ENCODE measurements around the gene PPIL4.
"Not testable (repeated sequence)": the region's sequence is repeated elsewhere in the genome, so short reads cannot be mapped to it uniquely, and the experiment has no call there.

PPIL4 gene

DNA sequence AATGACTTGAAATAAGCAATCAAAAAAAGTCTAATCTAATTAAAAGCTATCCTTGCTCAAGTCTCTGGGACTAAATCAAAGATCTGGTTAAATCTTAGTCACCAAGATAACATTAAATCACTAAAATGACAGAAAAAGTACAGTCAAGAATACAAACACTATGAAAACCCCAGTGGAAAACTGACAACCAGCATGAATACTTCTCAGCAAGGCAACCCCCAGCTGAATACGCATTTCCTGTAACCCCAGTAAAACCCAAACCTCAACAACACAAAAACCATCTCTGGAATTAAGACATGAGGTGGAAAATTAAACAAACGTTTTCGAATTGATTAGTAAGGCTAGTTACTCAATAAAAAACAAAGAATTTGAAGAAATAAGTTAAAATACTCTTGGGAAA, 37.4 kb downstream of the PPIL4 start:
- H3K27ac Mint-ChIP-seq (ENCODE audit: low read depth) = peak overlapping the region; percentile 84
- H3K4me3 Mint-ChIP-seq = peak overlapping the region; percentile 9
- H3K27me3 Mint-ChIP-seq = no peaks in the 10 kb centered on the region
- ATAC-seq (replicated peaks; ENCODE audit: extremely low read depth, poor library complexity, severe bottlenecking) (peak; percentile 95), DNase-seq (ENCODE audit: low spot score in 2 of 2) (no peak)
- peaks cover 25% of the 10 kb centered on the region for H3K36me3 Mint-ChIP-seq (ENCODE audit: insufficient read depth)
- H3K4me1 Mint-ChIP-seq = peaks cover 16% of the 10 kb centered on the region
- H3K9me3 Mint-ChIP-seq = no peaks in the 10 kb centered on the region

DNA sequence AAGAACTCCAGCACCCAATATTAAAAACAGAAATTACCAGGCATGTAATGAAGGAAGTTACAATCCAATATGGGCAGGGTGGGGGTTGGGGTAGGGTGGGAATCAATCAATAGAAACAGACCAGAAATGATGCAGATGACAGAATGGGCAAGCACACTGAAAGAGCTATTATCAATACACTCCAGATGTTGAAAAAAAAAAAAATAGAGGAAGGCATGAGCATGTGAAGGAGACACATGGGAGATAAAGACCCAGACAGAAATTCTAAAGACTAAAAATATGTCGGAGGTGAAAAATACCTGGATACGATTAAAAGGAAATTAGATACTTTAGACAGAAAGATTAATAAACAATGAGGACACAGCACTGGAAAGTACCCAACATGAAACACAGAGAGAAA, 42.0 kb downstream of the PPIL4 start:
- no peaks in the 10 kb centered on the region for H3K9me3 Mint-ChIP-seq
- DNase-seq (ENCODE audit: low spot score in 2 of 2) (no peak), ATAC-seq (replicated peaks; ENCODE audit: extremely low read depth, poor library complexity, severe bottlenecking) (no peak)
- peaks cover 22% of the 10 kb centered on the region for H3K36me3 Mint-ChIP-seq (ENCODE audit: insufficient read depth)
- no peak overlapping the region for H3K4me3 Mint-ChIP-seq
- H3K27ac Mint-ChIP-seq (ENCODE audit: low read depth) = peak overlapping the region; percentile 23
- H3K27me3 Mint-ChIP-seq = no peaks in the 10 kb centered on the region
- peaks cover 12% of the 10 kb centered on the region for H3K4me1 Mint-ChIP-seq

DNA sequence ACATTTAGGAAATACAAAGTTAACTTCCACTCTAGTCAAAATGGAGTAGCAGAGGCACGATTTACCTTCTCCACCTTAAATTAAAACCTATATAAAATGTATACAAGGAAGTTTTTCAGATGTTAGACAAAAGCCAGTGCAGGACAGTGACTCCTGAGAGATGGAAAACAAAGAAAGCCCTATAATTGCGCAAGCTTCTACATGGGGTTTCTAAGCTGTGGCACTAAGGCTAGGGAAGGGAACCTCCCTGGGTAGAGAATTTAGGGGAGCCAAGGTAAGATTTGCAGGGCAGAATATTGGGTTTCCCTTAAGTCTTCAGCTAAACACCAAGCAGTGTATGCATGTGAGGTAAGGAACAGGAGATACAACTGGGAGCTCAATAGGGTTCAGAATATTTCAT, 42.6 kb downstream of the PPIL4 start:
- no peak overlapping the region for H3K27ac Mint-ChIP-seq (ENCODE audit: low read depth)
- peaks cover 22% of the 10 kb centered on the region for H3K36me3 Mint-ChIP-seq (ENCODE audit: insufficient read depth)
- ATAC-seq (replicated peaks; ENCODE audit: extremely low read depth, poor library complexity, severe bottlenecking) = no peak
- no peaks in the 10 kb centered on the region for H3K27me3 Mint-ChIP-seq
- no peaks in the 10 kb centered on the region for H3K9me3 Mint-ChIP-seq
- peaks cover 7% of the 10 kb centered on the region for H3K4me1 Mint-ChIP-seq
- DNase-seq (ENCODE audit: low spot score in 2 of 2) = no peak
- no peak overlapping the region for H3K4me3 Mint-ChIP-seq

DNA sequence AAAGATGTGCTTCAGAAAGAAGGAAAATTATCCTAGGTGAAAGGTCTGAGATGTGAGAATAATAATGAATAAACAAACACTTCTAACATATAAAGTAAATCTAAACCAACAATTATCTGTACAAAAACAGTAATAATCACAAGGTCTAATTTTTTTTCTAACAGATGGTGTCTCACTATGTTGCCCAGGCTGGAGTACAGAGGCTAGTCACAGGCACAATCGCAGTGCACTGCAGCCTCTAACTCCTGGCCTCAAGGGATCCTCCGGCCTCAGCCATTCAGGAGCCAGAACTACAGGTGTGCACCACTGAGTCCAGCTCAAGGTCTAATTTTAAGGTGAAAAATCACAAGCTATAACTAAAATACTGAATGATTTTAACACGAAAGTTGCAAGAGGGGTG, 44.1 kb downstream of the PPIL4 start:
- Mint-ChIP-seq H3K4me3 (no peak overlapping the region), H3K27ac (ENCODE audit: low read depth) (peak overlapping the region; percentile 70), H3K27me3 (no peaks in the 10 kb centered on the region), H3K9me3 (no peaks in the 10 kb centered on the region), H3K4me1 (peaks cover 6% of the 10 kb centered on the region), H3K36me3 (ENCODE audit: insufficient read depth) (peaks cover 22% of the 10 kb centered on the region)
- DNase-seq (ENCODE audit: low spot score in 2 of 2) = no peak
- no peak for ATAC-seq (replicated peaks; ENCODE audit: extremely low read depth, poor library complexity, severe bottlenecking)

DNA sequence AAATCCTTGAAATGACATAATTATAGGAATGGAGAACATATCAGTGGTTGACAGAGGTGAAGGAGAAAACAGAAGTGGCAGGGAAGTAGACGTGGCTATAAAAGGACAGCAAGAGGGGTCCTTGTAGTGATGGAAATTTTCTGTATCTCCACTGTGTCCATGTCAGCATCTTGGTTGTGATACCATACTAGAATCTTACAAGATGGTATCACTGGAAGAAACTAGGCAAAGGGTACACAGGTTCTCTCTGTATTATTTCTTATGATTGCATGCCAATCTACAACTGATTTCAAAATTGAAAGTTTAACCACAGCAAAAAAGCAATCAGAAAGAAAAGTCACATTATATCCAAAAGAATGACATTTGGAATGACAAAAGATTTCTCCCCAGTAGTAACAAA, 44.6 kb downstream of the PPIL4 start:
- Mint-ChIP-seq H3K27me3 (no peaks in the 10 kb centered on the region), H3K4me3 (no peak overlapping the region), H3K27ac (ENCODE audit: low read depth) (no peak overlapping the region), H3K36me3 (ENCODE audit: insufficient read depth) (peaks cover 22% of the 10 kb centered on the region), H3K9me3 (no peaks in the 10 kb centered on the region), H3K4me1 (peaks cover 6% of the 10 kb centered on the region)
- ATAC-seq (replicated peaks; ENCODE audit: extremely low read depth, poor library complexity, severe bottlenecking) = no peak
- DNase-seq (ENCODE audit: low spot score in 2 of 2) = no peak

DNA sequence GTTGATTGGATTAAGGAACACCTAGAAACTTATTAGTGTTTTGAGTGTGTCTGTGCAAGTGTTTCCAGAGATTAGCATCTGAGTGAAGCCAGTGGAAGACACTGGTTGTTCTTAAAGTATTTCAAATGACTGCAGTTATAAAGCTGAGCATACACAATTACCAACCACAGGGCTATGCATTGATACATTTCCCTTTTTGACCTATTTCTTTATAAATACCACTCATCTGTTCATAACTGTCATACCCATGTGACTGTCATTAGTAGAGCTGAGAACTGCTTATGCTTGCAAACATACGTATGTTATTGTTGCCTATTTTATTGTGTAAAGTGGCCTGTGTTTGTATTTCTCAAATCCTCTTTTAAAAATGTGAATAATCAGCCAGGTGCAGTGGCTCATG, 45.7 kb downstream of the PPIL4 start:
- no peaks in the 10 kb centered on the region for H3K27me3 Mint-ChIP-seq
- no peak for ATAC-seq (replicated peaks; ENCODE audit: extremely low read depth, poor library complexity, severe bottlenecking)
- H3K4me3 Mint-ChIP-seq = no peak overlapping the region
- H3K9me3 Mint-ChIP-seq = no peaks in the 10 kb centered on the region
- no peak overlapping the region for H3K27ac Mint-ChIP-seq (ENCODE audit: low read depth)
- H3K36me3 Mint-ChIP-seq (ENCODE audit: insufficient read depth) = peaks cover 15% of the 10 kb centered on the region
- peaks cover 8% of the 10 kb centered on the region for H3K4me1 Mint-ChIP-seq
- DNase-seq (ENCODE audit: low spot score in 2 of 2) = no peak

DNA sequence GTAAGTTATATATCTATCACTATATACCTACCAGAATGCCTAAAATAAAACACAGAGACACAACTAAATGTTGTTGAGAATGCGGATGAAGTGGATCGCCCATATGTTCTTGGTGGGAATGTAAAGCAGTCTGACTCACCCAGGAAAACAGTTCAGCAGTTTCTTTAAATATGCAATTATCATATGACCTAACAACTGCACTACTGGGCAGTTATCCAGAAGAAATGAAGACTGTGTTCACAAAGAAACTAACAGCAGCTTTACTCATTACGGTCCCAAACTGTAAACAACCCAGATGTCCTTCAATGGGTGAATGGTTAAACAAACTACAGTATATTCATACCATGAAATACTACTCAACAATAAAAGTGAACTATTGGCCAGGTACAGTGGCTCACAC, 46.8 kb downstream of the PPIL4 start:
- Mint-ChIP-seq H3K36me3 (ENCODE audit: insufficient read depth) (peaks cover 15% of the 10 kb centered on the region), H3K27ac (ENCODE audit: low read depth) (peak overlapping the region; percentile 69), H3K4me1 (peaks cover 13% of the 10 kb centered on the region), H3K4me3 (no peak overlapping the region), H3K27me3 (no peaks in the 10 kb centered on the region), H3K9me3 (no peaks in the 10 kb centered on the region)
- ATAC-seq (replicated peaks; ENCODE audit: extremely low read depth, poor library complexity, severe bottlenecking) = no peak
- DNase-seq (ENCODE audit: low spot score in 2 of 2) = no peak

DNA sequence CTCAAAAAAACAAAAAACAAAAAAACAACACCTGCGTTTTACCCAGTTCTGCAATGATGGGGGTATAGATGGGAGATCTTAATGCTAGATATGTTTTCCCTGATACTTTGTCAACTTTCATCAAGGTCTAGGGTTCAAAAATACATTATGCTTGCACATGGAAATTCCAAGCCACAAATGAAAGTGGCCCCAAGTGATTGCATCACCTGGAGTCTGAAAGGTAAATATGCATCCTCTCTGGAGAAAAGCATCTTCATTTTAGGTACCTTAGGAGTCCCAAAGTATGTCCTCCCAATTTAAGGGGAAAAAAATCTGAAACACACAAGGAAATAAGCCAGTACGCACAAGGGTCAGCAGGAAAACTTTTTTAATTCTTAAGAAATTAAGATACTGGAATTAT, 48.5 kb downstream of the PPIL4 start:
- ATAC-seq (replicated peaks; ENCODE audit: extremely low read depth, poor library complexity, severe bottlenecking) (no peak), DNase-seq (ENCODE audit: low spot score in 2 of 2) (no peak)
- Mint-ChIP-seq H3K27ac (ENCODE audit: low read depth) (peak overlapping the region; percentile 69), H3K27me3 (no peaks in the 10 kb centered on the region), H3K9me3 (no peaks in the 10 kb centered on the region), H3K4me1 (peaks cover 19% of the 10 kb centered on the region), H3K4me3 (no peak overlapping the region), H3K36me3 (ENCODE audit: insufficient read depth) (peaks cover 10% of the 10 kb centered on the region)

DNA sequence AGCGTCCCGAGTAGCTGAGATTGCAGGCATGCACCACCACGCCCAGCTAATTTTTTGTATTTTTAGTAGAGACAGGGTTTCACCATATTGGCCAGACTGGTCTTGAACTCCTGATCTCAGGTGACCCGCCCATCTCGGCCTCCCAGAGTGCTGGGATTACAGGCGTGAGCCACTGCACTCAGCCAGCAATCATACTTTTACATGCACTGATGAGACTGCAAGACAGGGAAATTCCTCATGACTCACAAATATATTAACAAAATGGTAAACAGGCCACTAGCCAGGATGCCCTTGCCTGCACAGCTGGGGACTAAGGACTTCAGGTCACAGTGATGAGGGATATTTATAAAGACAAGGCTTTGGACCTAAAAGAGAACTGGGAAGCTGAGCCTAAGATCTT, 49.2 kb downstream of the PPIL4 start:
- not testable (repeated sequence) for H3K27me3 Mint-ChIP-seq; H3K9me3 Mint-ChIP-seq; H3K4me3 Mint-ChIP-seq; DNase-seq (ENCODE audit: low spot score in 2 of 2); ATAC-seq (replicated peaks; ENCODE audit: extremely low read depth, poor library complexity, severe bottlenecking); H3K36me3 Mint-ChIP-seq (ENCODE audit: insufficient read depth)
- peak overlapping the region; percentile 96 for H3K27ac Mint-ChIP-seq (ENCODE audit: low read depth)
- H3K4me1 Mint-ChIP-seq = peaks cover 19% of the 10 kb centered on the region

DNA sequence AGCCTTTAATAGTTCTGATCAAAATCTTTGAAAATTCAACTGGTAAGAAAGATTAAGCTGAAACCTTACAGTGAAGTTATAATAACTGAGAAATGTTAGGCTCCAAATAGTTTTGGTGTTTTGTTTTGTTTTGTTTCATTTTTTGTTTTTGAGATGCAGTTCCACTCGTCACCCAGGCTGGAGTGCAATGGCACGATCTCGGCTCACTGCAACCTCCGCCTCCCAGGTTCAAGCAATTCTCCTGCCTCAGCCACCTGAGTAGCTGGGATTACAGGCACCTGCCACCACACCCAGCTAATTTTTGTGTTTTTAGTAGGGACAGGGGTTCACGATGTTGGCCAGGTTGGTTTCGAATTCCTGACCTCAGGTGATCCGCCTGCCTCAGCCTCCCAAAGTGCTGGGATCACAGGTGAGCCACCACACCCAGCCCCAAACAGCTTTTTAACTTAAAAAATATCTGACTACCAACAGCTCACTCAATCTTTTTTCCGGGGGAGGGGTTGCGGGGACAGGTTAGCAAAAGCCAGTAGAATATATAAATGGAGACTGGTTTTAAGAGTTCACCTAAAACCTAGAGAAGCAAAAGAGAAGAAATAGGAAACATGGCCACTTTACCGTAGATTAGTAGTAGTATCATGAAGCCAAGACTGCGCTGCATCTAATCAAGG, 50.4 kb downstream of the PPIL4 start:
- ATAC-seq (replicated peaks; ENCODE audit: extremely low read depth, poor library complexity, severe bottlenecking) = peak; percentile 61
- peak overlapping the region; percentile 96 for H3K27ac Mint-ChIP-seq (ENCODE audit: low read depth)
- not testable (repeated sequence) for H3K27me3 Mint-ChIP-seq; H3K36me3 Mint-ChIP-seq (ENCODE audit: insufficient read depth); DNase-seq (ENCODE audit: low spot score in 2 of 2); H3K9me3 Mint-ChIP-seq
- H3K4me1 Mint-ChIP-seq = peaks cover 19% of the 10 kb centered on the region
- peak overlapping the region; percentile 71 for H3K4me3 Mint-ChIP-seq

DNA sequence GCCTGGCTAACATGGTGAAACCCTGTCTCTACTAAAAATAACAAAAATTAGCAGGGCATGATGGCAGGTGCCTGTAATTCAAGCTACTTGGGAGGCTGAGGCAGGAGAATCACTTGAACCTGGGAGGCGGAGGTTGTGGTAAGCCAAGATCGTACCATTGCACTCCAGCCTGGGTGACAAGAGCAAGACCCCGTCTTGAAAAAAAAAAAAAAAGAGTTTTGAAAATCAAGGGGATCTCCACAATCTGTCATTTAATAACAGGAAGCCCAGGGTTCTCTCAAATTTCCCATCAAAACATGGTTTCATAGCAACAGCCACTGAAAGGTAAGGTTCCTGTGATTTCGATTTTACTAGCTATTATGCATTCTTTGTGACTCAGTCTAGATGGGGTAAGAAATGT, 51.0 kb downstream of the PPIL4 start:
- H3K27me3 Mint-ChIP-seq; H3K9me3 Mint-ChIP-seq; H3K36me3 Mint-ChIP-seq (ENCODE audit: insufficient read depth): not testable (repeated sequence)
- Mint-ChIP-seq H3K4me3 (peak overlapping the region; percentile 71), H3K27ac (ENCODE audit: low read depth) (peak overlapping the region; percentile 96), H3K4me1 (peaks cover 19% of the 10 kb centered on the region)
- ATAC-seq (replicated peaks; ENCODE audit: extremely low read depth, poor library complexity, severe bottlenecking) = peak; percentile 94
- DNase-seq (ENCODE audit: low spot score in 2 of 2) = peak in 1 of 2 donors; percentile 51

DNA sequence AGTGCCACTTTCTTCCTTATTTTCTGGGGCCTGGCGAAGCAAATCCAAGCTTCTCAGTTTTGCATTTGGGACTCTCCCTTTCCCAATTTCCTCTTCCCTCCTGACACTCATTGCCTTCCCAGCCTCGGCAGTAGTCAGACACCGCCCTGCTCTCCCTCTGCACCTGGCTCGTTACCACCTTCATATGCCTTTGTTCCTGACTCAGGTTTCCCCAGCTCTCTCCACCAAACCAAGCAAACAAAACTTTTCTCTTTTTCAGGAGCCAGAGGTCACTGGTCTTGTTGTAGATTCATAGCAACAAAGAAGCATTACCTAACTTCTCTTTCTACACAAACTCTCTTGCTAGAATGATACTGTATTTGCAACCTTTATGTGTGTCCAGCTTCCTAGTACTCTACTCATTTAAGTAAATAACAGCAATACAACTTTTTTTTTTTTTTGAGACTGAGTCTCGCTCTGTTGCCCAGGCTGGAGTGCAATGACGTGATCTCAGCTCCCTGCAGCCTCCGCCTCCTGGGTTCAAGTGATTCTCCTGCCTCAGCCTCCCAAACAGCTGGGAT, 52.0 kb downstream of the PPIL4 start:
- ATAC-seq (replicated peaks; ENCODE audit: extremely low read depth, poor library complexity, severe bottlenecking) (no peak), DNase-seq (ENCODE audit: low spot score in 2 of 2) (no peak)
- peak overlapping the region; percentile 96 for H3K27ac Mint-ChIP-seq (ENCODE audit: low read depth)
- peaks cover 19% of the 10 kb centered on the region for H3K4me1 Mint-ChIP-seq
- no peaks in the 10 kb centered on the region for H3K27me3 Mint-ChIP-seq
- no peaks in the 10 kb centered on the region for H3K9me3 Mint-ChIP-seq
- peaks cover 3% of the 10 kb centered on the region for H3K36me3 Mint-ChIP-seq (ENCODE audit: insufficient read depth)
- no peak overlapping the region for H3K4me3 Mint-ChIP-seq

DNA sequence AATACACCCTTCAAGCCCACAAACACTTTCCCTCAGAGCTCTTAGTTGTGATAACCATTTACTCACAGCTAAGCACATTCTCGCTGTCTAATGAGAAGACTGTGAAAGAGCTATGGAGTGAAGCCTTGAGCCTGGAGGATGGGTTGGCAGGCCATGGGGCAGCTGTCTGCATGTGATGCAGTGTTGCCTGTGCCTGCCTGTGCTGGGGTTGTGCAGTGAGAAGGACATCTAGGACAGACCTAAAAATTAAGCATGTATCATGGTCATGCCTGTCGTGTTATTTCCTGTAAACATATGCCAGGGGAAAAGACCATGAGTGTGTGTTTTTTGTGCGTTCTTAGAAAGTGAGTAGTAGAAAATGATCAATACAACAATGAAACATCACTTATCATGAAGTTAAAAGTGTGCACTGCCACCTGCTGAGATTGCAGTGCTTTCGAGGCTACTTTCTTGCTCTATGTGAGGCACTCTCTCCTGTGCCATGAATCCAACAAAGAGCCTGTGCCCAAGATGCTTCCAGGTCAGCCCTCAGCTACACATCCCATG, 53.0 kb downstream of the PPIL4 start:
- peaks cover 3% of the 10 kb centered on the region for H3K36me3 Mint-ChIP-seq (ENCODE audit: insufficient read depth)
- DNase-seq (ENCODE audit: low spot score in 2 of 2) = no peak
- no peak overlapping the region for H3K4me3 Mint-ChIP-seq
- peaks cover 16% of the 10 kb centered on the region for H3K4me1 Mint-ChIP-seq
- H3K27ac Mint-ChIP-seq (ENCODE audit: low read depth) = peak overlapping the region; percentile 96
- no peaks in the 10 kb centered on the region for H3K9me3 Mint-ChIP-seq
- ATAC-seq (replicated peaks; ENCODE audit: extremely low read depth, poor library complexity, severe bottlenecking) = no peak
- no peaks in the 10 kb centered on the region for H3K27me3 Mint-ChIP-seq

Measured in central memory CD8-positive, alpha-beta T cell (primary cell).